NCI-H1930 (cell line): Measurements from ENCODE around the gene DYNLT4.

Experiments
- DNase-seq, 2 experiments: peaks; one replicate each; lab custom pipeline; 2025; lab: John Stamatoyannopoulos, UW

Gene DYNLT4

GRCh38 chr1:44757420-44757819 lies 49.7 kb downstream of the DYNLT4 start:
- DNase-seq, result no peak
